ENCODE results near the gene DHX36.

DNA sequence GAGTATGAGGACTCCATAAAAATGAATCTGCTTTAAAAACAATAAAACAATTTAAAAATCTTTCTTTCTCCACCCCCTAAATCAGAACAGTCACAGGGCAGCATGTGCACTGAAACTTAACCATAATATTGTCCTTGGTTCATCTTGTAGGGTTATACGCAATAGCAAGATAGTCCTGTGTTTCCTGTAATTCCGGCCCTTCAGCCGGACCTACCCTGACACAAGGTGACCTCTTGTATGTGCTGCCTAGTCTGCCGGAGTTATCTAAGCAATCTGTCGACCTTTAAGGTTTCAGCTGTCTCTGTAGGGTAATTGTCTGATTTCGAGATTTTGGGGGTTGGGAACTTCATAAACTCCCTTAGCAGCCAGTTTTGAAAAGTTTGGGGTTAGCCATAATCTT is 99.9 kb downstream of the DHX36 start:
- TF ChIP-seq, protein P1, sequence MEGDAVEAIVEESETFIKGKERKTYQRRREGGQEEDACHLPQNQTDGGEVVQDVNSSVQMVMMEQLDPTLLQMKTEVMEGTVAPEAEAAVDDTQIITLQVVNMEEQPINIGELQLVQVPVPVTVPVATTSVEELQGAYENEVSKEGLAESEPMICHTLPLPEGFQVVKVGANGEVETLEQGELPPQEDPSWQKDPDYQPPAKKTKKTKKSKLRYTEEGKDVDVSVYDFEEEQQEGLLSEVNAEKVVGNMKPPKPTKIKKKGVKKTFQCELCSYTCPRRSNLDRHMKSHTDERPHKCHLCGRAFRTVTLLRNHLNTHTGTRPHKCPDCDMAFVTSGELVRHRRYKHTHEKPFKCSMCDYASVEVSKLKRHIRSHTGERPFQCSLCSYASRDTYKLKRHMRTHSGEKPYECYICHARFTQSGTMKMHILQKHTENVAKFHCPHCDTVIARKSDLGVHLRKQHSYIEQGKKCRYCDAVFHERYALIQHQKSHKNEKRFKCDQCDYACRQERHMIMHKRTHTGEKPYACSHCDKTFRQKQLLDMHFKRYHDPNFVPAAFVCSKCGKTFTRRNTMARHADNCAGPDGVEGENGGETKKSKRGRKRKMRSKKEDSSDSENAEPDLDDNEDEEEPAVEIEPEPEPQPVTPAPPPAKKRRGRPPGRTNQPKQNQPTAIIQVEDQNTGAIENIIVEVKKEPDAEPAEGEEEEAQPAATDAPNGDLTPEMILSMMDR (IDR thresholded peaks at IDR 0.05) = no peak
- TF ChIP-seq POLR2A (IDR thresholded peaks at IDR 0.05) = no peak

Data from esophagus squamous epithelium (tissue), 4 donors.